Measurements from ENCODE around the gene SPRED3.
"Not testable (repeated sequence)": the region's sequence is repeated elsewhere in the genome, so short reads cannot be mapped to it uniquely, and the experiment has no call there.

SPRED3 gene

GRCh38 chr19:38417146-38417543 is 28.6 kb downstream of the SPRED3 start:
- DNase-seq (ENCODE audit: low spot score), result no peak
- FAIRE-seq, result no peak

GRCh38 chr19:38417544-38418506 is 29.3 kb downstream of the SPRED3 start:
- no peak for DNase-seq (ENCODE audit: low spot score)
- no peak for FAIRE-seq

GRCh38 chr19:38420935-38421334 is 32.4 kb downstream of the SPRED3 start:
- DNase-seq (ENCODE audit: low spot score) (no peak), FAIRE-seq (no peak)

- DNase-seq (ENCODE audit: low spot score) (no peak), FAIRE-seq (no peak)
These were observed 33.4 kb downstream of the SPRED3 start for GRCh38 chr19:38421856-38422255.

- FAIRE-seq (no peak), DNase-seq (ENCODE audit: low spot score) (no peak)
These were observed 33.9 kb downstream of the SPRED3 start for GRCh38 chr19:38422438-38422837.

GRCh38 chr19:38424272-38424671 is 35.8 kb downstream of the SPRED3 start:
- FAIRE-seq (no peak), DNase-seq (ENCODE audit: low spot score) (no peak)

- FAIRE-seq (no peak), DNase-seq (ENCODE audit: low spot score) (no peak)
These were observed 36.8 kb downstream of the SPRED3 start for GRCh38 chr19:38425222-38425809.

- DNase-seq (ENCODE audit: low spot score), result no peak
- FAIRE-seq, result no peak
These were observed 37.4 kb downstream of the SPRED3 start, which contains the start of gene RASGRP4 for GRCh38 chr19:38425810-38426466. Gene RASGRP4 (minus strand): TSS chr19:38426219. CDS start chr19:38426091, 128 bp downstream.

- FAIRE-seq; DNase-seq (ENCODE audit: low spot score): not testable (repeated sequence)
These were observed 38.7 kb downstream of the SPRED3 start for GRCh38 chr19:38427035-38427677.

- no peak for DNase-seq (ENCODE audit: low spot score)
- no peak for FAIRE-seq
These were observed 40.7 kb downstream of the SPRED3 start for GRCh38 chr19:38429055-38429810.

GRCh38 chr19:38429811-38430156 is 41.3 kb downstream of the SPRED3 start:
- FAIRE-seq, result no peak
- no peak for DNase-seq (ENCODE audit: low spot score)

GRCh38 chr19:38430931-38431330 is 42.4 kb downstream of the SPRED3 start:
- DNase-seq (ENCODE audit: low spot score) (no peak), FAIRE-seq (no peak)

GRCh38 chr19:38433268-38433733 is 44.8 kb downstream of the SPRED3 start, which contains the start of gene RYR1:
Gene RYR1 (plus strand): TSS chr19:38433691. CDS start chr19:38433830, 139 bp downstream.
- DNase-seq (ENCODE audit: low spot score) (no peak), FAIRE-seq (no peak)

GRCh38 chr19:38434549-38435051 is 46.1 kb downstream of the SPRED3 start:
- DNase-seq (ENCODE audit: low spot score) (no peak), FAIRE-seq (no peak)

GRCh38 chr19:38437295-38437694 is 48.8 kb downstream of the SPRED3 start:
- no peak for DNase-seq (ENCODE audit: low spot score)
- no peak for FAIRE-seq

GRCh38 chr19:38437917-38438316 is 49.4 kb downstream of the SPRED3 start:
- FAIRE-seq (no peak), DNase-seq (ENCODE audit: low spot score) (no peak)

GRCh38 chr19:38440592-38440991 is 52.1 kb downstream of the SPRED3 start:
- no peak for DNase-seq (ENCODE audit: low spot score)
- no peak for FAIRE-seq

GRCh38 chr19:38441657-38442348 is 53.3 kb downstream of the SPRED3 start:
- DNase-seq (ENCODE audit: low spot score) (no peak), FAIRE-seq (no peak)

GRCh38 chr19:38442736-38443135 is 54.2 kb downstream of the SPRED3 start:
- peak; percentile 66 for FAIRE-seq

More at GRCh38 chr19:38442736-38443135, 54.2 kb downstream of the SPRED3 start:
- DNase-seq (ENCODE audit: low spot score), result no peak

Measured in urothelium cell line (cell line).